Neural progenitor cell (in vitro differentiated cells): ENCODE measurements around the gene ACTRT2. TPM values are rescaled to one million over a fixed set of nuclear protein-coding genes. Genes with fewer than 3 reads are reported as not detected.

Experiments
- DNase-seq: peaks from one replicate; pipeline ENCODE4 v3.0.0-alpha.2; 2016; ENCODE audit warnings: low spot score
- H2AFZ ChIP-seq: fragments of 200-600 bp; sonication (generic); replicated peaks from 2 replicates; pipeline ENCODE4 v1.6.1; 2016; ENCODE audit warnings: antibody characterized with exemption
- H3F3A ChIP-seq: fragments of 200-600 bp; sonication (generic); 2 replicates; pipeline ENCODE4 v1.6.1; 2016; ENCODE audit warnings: antibody characterized with exemption, low read depth
- H3K27ac ChIP-seq: fragments of 200-600 bp; sonication (generic); 2 replicates; pipeline ENCODE4 v1.5.1; 2016; ENCODE audit warnings: mild to moderate bottlenecking
- H3K27me3 ChIP-seq: fragments of 200-600 bp; sonication (generic); 2 replicates; pipeline ENCODE4 v1.6.1; 2016; ENCODE audit warnings: mild to moderate bottlenecking, moderate library complexity
- H3K36me3 ChIP-seq: fragments of 200-600 bp; sonication (generic); 2 replicates; pipeline ENCODE4 v1.5.1; 2016
- H3K4me1 ChIP-seq: fragments of 200-600 bp; sonication (generic); 2 replicates; pipeline ENCODE4 v1.6.1; 2016; ENCODE audit warnings: mixed run types
- H3K4me2 ChIP-seq: fragments of 200-600 bp; sonication (generic); 2 replicates; pipeline ENCODE4 v1.6.1; 2016
- H3K4me3 ChIP-seq: fragments of 200-600 bp; sonication (generic); 2 replicates; pipeline ENCODE4 v1.5.1; 2016
- H3K79me2 ChIP-seq: fragments of 200-600 bp; sonication (generic); 2 replicates; pipeline ENCODE4 v1.6.1; 2016; ENCODE audit warnings: low read depth
- H3K9ac ChIP-seq: fragments of 200-600 bp; sonication (generic); 2 replicates; pipeline ENCODE4 v1.6.1; 2016
- H3K9me3 ChIP-seq: fragments of 200-600 bp; sonication (generic); 2 replicates; pipeline ENCODE4 v1.5.1; 2016; ENCODE audit warnings: low read depth
- H4K20me1 ChIP-seq: fragments of 200-600 bp; sonication (generic); 2 replicates; pipeline ENCODE4 v1.6.1; 2016; ENCODE audit warnings: low read depth
- H3K27ac Mint-ChIP-seq: 3 replicates; pipeline ENCODE4 v1.8.0; 2021; ENCODE audit warnings: mixed read lengths
- H3K27me3 Mint-ChIP-seq: 2 replicates; pipeline ENCODE4 v1.8.0; 2022; ENCODE audit warnings: low read depth, mild to moderate bottlenecking, inconsistent platforms, moderate library complexity, mixed read lengths; ENCODE audit not compliant: insufficient read depth
- H3K36me3 Mint-ChIP-seq: 3 replicates; pipeline ENCODE4 v1.8.0; 2021; ENCODE audit warnings: mixed read lengths
- H3K4me1 Mint-ChIP-seq: 3 replicates; pipeline ENCODE4 v1.8.0; 2021; ENCODE audit warnings: mixed read lengths
- H3K4me3 Mint-ChIP-seq: 3 replicates; pipeline ENCODE4 v1.8.0; 2021; ENCODE audit warnings: mild to moderate bottlenecking, moderate library complexity, mixed read lengths
- H3K9me3 Mint-ChIP-seq: 3 replicates; pipeline ENCODE4 v1.8.0; 2020; ENCODE audit warnings: mixed read lengths
- CTCF ChIP-seq: fragments of 200-600 bp; sonication (generic); IDR thresholded peaks from 2 replicates; pipeline ENCODE4 v1.5.1; 2017; ENCODE audit warnings: antibody characterized with exemption, mild to moderate bottlenecking
- EZH2 ChIP-seq: fragments of 200-600 bp; sonication (generic); IDR thresholded peaks from 2 replicates; pipeline ENCODE4 v1.6.1; 2017; ENCODE audit warnings: antibody characterized with exemption, mild to moderate bottlenecking, moderate library complexity
- EZH2phosphoT487 ChIP-seq: fragments of 200-600 bp; sonication (generic); IDR thresholded peaks from 2 replicates; pipeline ENCODE4 v1.6.1; 2017; ENCODE audit warnings: antibody characterized with exemption
- total RNA-seq: library from RNA; depleted of rRNA; stranded (reverse); fragments of >200 nt; gene quantifications from 2 replicates; pipeline ENCODE4 v1.2.3, GENCODE V29; 2015; ENCODE audit warnings: low replicate concordance

ACTRT2 gene
- total RNA-seq, 1 donor from 2014 or later: not detected

- Mint-ChIP-seq H3K27ac (no peak overlapping the region), H3K27me3 (peaks cover 48% of the 10 kb centered on the region), H3K4me1 (peaks cover 18% of the 10 kb centered on the region), H3K4me3 (peak overlapping the region; percentile 90), H3K36me3 (no peaks in the 10 kb centered on the region), H3K9me3 (no peaks in the 10 kb centered on the region)
- peak overlapping the region; percentile 52 for H3K4me3 ChIP-seq
- peak; percentile 88 for DNase-seq
- TF ChIP-seq CTCF: peak; percentile 67
- no peak for TF ChIP-seq EZH2
- TF ChIP-seq EZH2phosphoT487: no peak
- H2AFZ ChIP-seq: peak overlapping the region; percentile 36
- no peaks in the 10 kb centered on the region for H3K36me3 ChIP-seq
- no peaks in the 10 kb centered on the region for H3K79me2 ChIP-seq
- H3F3A ChIP-seq: peaks cover 16% of the 10 kb centered on the region
- no peak overlapping the region for H3K27ac ChIP-seq
- H3K9me3 ChIP-seq: no peaks in the 10 kb centered on the region
- H3K4me1 ChIP-seq: peaks cover 54% of the 10 kb centered on the region
- H3K27me3 ChIP-seq: peaks cover 96% of the 10 kb centered on the region
- H3K9ac ChIP-seq: no peak overlapping the region
- peaks cover 60% of the 10 kb centered on the region for H4K20me1 ChIP-seq
- peak overlapping the region; percentile 80 for H3K4me2 ChIP-seq
These were observed 48.4 kb downstream of the ACTRT2 start for GRCh38 chr1:3069491-3070308.

- Histone ChIP-seq H3K4me1 (peaks cover 58% of the 10 kb centered on the region), H2AFZ (peak overlapping the region; percentile 73), H3K4me2 (peak overlapping the region; percentile 80)
These were observed 49.0 kb downstream of the ACTRT2 start for GRCh38 chr1:3070309-3070643.

GRCh38 chr1:3070644-3071564 is 49.6 kb downstream of the ACTRT2 start:
- H3K4me1 Mint-ChIP-seq: peaks cover 24% of the 10 kb centered on the region
- H3K36me3 Mint-ChIP-seq: no peaks in the 10 kb centered on the region
- H3K4me3 Mint-ChIP-seq: peak overlapping the region; percentile 80
- Histone ChIP-seq H3K9me3 (no peaks in the 10 kb centered on the region), H3K4me2 (peak overlapping the region; percentile 80), H3K36me3 (no peaks in the 10 kb centered on the region), H3K4me1 (peaks cover 58% of the 10 kb centered on the region), H3K27me3 (peaks cover 96% of the 10 kb centered on the region), H3K27ac (no peak overlapping the region), H2AFZ (peak overlapping the region; percentile 73), H3K9ac (no peak overlapping the region), H3F3A (peaks cover 11% of the 10 kb centered on the region), H3K4me3 (peak overlapping the region; percentile 53), H3K79me2 (no peaks in the 10 kb centered on the region), H4K20me1 (peaks cover 57% of the 10 kb centered on the region)
- TF ChIP-seq CTCF (no peak), EZH2 (peak; percentile 97), EZH2phosphoT487 (peak; percentile 92)
- H3K9me3 Mint-ChIP-seq: no peaks in the 10 kb centered on the region
- peaks cover 45% of the 10 kb centered on the region for H3K27me3 Mint-ChIP-seq
- H3K27ac Mint-ChIP-seq: no peak overlapping the region
- peak; percentile 75 for DNase-seq

More at GRCh38 chr1:3070309-3070643, 49.0 kb downstream of the ACTRT2 start:
- Mint-ChIP-seq H3K27ac (no peak overlapping the region), H3K9me3 (no peaks in the 10 kb centered on the region), H3K4me1 (peaks cover 23% of the 10 kb centered on the region), H3K27me3 (peaks cover 49% of the 10 kb centered on the region), H3K4me3 (no peak overlapping the region), H3K36me3 (no peaks in the 10 kb centered on the region)
- peaks cover 96% of the 10 kb centered on the region for H3K27me3 ChIP-seq
- DNase-seq: peak; percentile 73
- no peaks in the 10 kb centered on the region for H3K79me2 ChIP-seq
- peaks cover 62% of the 10 kb centered on the region for H4K20me1 ChIP-seq
- no peaks in the 10 kb centered on the region for H3K36me3 ChIP-seq
- no peak for TF ChIP-seq CTCF
- peak overlapping the region; percentile 53 for H3K4me3 ChIP-seq
- H3K9me3 ChIP-seq: no peaks in the 10 kb centered on the region
- H3K27ac ChIP-seq: no peak overlapping the region
- peaks cover 16% of the 10 kb centered on the region for H3F3A ChIP-seq
- no peak overlapping the region for H3K9ac ChIP-seq
